HL-60 (cell line): ENCODE results near the gene TRIOBP.

ENCODE experiments used
- DNase-seq, 2 experiments: peaks; one replicate each; pipeline ENCODE4 v3.0.0-alpha.2; 2010 to 2020; ENCODE audit warnings: low read depth in 1 of 2, low spot score in 1 of 2
- H3K27ac ChIP-seq: fragments of 250-450 bp; sonication (Bioruptor Pico); replicated peaks from 2 replicates; pipeline ENCODE4 v1.5.1; 2020; ENCODE audit warnings: mild to moderate bottlenecking, moderate library complexity
- H3K27me3 ChIP-seq: fragments of 250-450 bp; sonication (Bioruptor Pico); 2 replicates; pipeline ENCODE4 v1.5.1; 2021; ENCODE audit warnings: mild to moderate bottlenecking, moderate library complexity; ENCODE audit not compliant: insufficient read depth, poor library complexity, severe bottlenecking
- H3K4me3 ChIP-seq: replicated peaks from 2 replicates; pipeline ENCODE4 v1.5.1; 2011; ENCODE audit warnings: mild to moderate bottlenecking, control low read depth, low read length; ENCODE audit not compliant: insufficient read depth
- CTCF ChIP-seq: IDR thresholded peaks from one replicate; pipeline ENCODE4 v1.5.1; 2011; ENCODE audit warnings: low read length, control low read depth, inconsistent platforms; ENCODE audit not compliant: insufficient read depth
- GABPA ChIP-seq: IDR thresholded peaks from 2 replicates; pipeline ENCODE4 v1.6.1; 2012; ENCODE audit warnings: low read depth
- POLR2AphosphoS5 ChIP-seq: IDR thresholded peaks from 2 replicates; pipeline ENCODE4 v1.6.1; 2012; ENCODE audit warnings: low read depth
- REST ChIP-seq: IDR thresholded peaks from 2 replicates; pipeline ENCODE4 v1.6.1; 2012; ENCODE audit warnings: low read depth; ENCODE audit not compliant: insufficient replicate concordance
- SPI1 ChIP-seq: IDR thresholded peaks from 2 replicates; pipeline ENCODE4 v1.6.1; 2012; ENCODE audit warnings: low read depth, mild to moderate bottlenecking, borderline replicate concordance

TRIOBP gene

GRCh38 chr22:37762389-37762836 is 65.6 kb downstream of the TRIOBP start:
- H3K27me3 ChIP-seq, result no peaks in the 10 kb centered on the region
- peak in 1 of 2 experiments; percentile 55 for DNase-seq
- peak overlapping the region; percentile 60 for H3K27ac ChIP-seq
- H3K4me3 ChIP-seq, result no peak overlapping the region
- no peak for TF ChIP-seq SPI1
- TF ChIP-seq REST, result no peak
- TF ChIP-seq CTCF, result no peak
- TF ChIP-seq GABPA, result no peak

GRCh38 chr22:37763012-37763411 is 66.2 kb downstream of the TRIOBP start:
- TF ChIP-seq GABPA (no peak), SPI1 (no peak), POLR2AphosphoS5 (no peak), CTCF (no peak), REST (no peak)
- no peak overlapping the region for H3K27ac ChIP-seq
- no peak overlapping the region for H3K4me3 ChIP-seq
- no peak for DNase-seq
- no peaks in the 10 kb centered on the region for H3K27me3 ChIP-seq

- Histone ChIP-seq H3K4me3 (no peak overlapping the region), H3K27ac (no peak overlapping the region), H3K27me3 (no peaks in the 10 kb centered on the region)
- TF ChIP-seq POLR2AphosphoS5 (no peak), SPI1 (no peak), GABPA (no peak), CTCF (no peak), REST (no peak)
- no peak for DNase-seq
These were observed 66.8 kb downstream of the TRIOBP start for GRCh38 chr22:37763652-37764051.
